HG02571 (cell line): ENCODE data around the gene ICAM5.
"Not testable (repeated sequence)": the region's sequence is repeated elsewhere in the genome, so short reads cannot be mapped to it uniquely, and the experiment has no call there.

ENCODE experiments used
- ATAC-seq: cut with Tn5 transposase; IDR thresholded peaks from one replicate; pipeline ENCODE4 v1.9.1; 2021; ENCODE audit warnings: mild to moderate bottlenecking, moderate library complexity; ENCODE audit not compliant: unreplicated experiment

ICAM5 gene

DNA sequence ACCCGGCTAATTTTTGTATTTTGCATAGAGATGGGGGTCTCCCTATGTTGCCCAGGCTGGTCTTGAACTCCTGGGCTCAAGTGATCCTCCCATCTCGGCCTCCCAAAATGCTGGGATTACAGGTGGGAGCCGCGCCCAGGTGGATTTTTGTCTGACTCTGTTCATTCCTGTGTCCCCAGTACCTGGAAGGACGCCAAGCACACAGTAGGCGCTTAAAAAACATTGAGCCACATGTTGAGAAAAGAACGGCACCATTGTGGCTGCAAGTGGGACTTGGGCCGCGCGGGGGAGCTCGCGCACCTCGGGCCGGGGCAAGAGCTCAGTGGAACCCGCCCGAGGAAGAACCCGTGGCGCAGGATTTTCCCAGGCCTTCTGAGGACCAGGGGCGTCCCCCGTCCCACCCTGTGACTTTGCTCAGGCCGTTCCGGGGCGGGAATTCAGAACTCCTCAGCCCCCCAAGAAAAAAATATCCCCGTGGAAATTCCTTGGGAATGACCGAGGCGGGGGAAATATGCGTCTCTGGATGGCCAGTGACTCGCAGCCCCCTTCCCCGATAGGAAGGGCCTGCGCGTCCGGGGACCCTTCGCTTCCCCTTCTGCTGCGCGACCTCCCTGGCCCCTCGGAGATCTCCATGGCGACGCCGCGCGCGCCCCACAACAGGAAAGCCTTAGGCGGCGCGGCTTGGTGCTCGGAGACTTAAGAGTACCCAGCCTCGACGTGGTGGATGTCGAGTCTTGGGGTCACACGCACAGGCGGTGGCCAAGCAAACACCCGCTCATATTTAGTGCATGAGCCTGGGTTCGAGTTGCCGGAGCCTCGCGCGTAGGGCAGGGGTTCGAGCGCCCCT is 20.2 kb upstream of the ICAM5 start:
- ATAC-seq = no peak

DNA sequence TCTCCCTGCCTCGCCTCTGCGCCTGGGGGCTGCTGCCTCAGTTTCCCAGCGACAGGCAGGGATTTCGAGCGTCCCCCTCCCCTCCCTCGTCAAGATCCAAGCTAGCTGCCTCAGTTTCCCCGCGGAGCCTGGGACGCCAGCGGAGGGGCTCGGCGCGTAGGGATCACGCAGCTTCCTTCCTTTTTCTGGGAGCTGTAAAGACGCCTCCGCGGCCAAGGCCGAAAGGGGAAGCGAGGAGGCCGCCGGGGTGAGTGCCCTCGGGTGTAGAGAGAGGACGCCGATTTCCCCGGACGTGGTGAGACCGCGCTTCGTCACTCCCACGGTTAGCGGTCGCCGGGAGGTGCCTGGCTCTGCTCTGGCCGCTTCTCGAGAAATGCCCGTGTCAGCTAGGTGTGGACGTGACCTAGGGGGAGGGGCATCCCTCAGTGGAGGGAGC is 19.6 kb upstream of the ICAM5 start:
- peak; percentile 26 for ATAC-seq

DNA sequence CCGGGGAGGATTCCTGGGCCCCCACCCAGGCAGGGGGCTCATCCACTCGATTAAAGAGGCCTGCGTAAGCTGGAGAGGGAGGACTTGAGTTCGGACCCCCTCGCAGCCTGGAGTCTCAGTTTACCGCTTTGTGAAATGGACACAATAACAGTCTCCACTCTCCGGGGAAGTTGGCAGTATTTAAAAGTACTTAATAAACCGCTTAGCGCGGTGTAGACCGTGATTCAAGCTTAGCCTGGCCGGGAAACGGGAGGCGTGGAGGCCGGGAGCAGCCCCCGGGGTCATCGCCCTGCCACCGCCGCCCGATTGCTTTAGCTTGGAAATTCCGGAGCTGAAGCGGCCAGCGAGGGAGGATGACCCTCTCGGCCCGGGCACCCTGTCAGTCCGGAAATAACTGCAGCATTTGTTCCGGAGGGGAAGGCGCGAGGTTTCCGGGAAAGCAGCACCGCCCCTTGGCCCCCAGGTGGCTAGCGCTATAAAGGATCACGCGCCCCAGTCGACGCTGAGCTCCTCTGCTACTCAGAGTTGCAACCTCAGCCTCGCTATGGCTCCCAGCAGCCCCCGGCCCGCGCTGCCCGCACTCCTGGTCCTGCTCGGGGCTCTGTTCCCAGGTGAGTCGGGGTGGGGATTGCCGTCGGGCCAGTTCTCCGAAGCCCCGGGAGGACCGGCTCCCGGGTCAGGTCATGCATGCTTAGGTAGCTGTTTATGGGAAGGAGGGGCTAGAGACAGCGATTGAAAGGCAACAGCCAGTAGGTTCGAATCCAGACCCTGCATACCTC is 18.9 kb upstream of the ICAM5 start, which contains the start of gene ICAM1:
ICAM1 (plus strand) TSS at position 505 of the 779 bp plus-strand sequence; CDS start at position 545, 40 bp downstream.
- ATAC-seq = peak; percentile 42

DNA sequence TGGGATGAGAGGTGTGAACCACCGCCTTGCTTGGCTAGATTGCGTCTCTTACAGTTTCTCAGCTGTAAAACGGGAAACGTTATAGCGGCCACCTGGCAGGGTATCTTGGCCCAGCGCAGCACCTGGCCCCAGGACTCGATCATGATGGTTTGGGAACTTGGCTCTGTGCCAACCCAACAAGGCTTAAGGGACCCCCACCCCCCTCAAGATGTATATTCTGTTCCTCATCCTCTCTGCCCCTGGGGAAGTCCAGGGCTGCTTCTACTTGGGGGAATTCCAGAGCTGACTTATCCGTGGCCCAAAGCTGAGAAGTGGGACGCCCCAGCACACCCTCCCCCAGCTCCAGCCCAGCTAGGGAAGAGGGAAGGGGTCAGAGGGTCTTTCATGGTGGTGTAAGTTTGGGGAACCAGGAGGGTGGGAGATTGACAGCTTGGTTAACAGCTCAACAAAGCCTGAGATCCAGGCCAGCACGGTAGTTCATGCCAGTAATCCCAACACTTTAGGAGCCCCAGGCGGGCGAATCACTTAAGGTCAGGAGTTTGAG is 18.1 kb upstream of the ICAM5 start:
- peak; percentile 24 for ATAC-seq

DNA sequence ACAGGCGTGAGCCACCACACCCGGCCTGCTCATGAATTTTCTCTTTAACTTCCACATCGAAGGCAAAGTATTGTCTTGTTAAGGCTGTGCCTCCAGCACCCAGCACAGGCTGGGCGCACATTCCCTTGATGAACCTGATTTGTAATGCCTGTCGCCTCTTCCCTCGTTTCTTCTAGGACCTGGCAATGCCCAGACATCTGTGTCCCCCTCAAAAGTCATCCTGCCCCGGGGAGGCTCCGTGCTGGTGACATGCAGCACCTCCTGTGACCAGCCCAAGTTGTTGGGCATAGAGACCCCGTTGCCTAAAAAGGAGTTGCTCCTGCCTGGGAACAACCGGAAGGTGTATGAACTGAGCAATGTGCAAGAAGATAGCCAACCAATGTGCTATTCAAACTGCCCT is 15.2 kb upstream of the ICAM5 start:
- no peak for ATAC-seq

DNA sequence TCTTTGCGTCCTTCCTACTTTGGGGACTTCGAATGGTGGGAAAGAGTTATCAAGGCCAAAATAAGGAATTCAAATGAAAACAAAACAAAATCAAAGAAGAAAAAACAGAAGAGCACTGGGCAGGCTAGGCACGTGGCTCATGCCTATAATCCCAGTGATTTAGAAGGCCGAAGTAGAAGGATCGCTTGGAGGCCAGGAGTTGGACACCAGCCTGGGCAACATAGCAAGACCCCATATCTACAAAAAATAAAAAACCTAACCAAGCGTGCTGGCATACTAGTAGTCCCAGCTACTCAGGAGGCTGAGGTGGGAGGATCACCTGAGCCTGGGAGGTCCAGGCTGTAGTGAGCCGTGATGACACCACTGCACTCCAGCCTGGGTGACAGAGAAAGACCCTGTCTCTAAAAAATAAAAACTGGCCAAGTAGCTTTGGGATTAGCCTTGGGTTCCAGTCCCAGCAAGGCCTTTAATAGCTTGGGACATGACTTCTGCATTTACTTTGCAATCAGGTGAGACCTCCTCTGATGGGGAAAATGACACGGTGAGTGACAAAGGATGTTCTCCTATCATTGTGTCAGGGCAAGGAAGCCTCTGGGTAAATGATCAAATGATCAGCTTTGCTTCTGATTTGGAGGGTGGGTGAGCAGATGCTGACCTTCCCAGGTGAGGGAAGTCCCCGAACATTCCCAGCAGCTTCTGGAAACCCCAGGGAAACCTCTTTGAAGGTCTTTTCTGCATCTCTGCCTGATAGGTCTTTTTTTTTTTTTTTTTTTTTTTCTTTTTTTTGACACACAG is 11.8 kb upstream of the ICAM5 start:
- ATAC-seq = no peak

DNA sequence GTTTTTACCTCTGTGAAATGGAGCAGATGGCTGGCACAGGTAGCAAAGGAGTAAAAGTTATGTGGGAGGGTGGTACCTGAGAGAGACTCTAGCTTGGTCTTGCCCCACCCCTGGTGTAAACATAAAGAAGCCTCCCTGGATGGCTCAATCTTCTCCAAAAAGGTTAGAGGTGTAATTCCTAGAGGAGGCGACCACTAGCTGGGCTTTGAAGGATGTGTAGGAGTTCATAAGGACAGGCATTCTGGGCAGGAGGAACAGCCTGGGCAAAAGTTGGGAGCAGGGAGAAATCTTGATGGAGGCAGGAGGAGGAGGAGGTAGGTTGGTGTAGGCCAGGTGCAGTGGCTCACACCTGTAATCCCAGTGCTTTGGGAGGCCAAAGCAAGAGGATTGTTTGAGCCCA is 10.8 kb upstream of the ICAM5 start:
- ATAC-seq = no peak

DNA sequence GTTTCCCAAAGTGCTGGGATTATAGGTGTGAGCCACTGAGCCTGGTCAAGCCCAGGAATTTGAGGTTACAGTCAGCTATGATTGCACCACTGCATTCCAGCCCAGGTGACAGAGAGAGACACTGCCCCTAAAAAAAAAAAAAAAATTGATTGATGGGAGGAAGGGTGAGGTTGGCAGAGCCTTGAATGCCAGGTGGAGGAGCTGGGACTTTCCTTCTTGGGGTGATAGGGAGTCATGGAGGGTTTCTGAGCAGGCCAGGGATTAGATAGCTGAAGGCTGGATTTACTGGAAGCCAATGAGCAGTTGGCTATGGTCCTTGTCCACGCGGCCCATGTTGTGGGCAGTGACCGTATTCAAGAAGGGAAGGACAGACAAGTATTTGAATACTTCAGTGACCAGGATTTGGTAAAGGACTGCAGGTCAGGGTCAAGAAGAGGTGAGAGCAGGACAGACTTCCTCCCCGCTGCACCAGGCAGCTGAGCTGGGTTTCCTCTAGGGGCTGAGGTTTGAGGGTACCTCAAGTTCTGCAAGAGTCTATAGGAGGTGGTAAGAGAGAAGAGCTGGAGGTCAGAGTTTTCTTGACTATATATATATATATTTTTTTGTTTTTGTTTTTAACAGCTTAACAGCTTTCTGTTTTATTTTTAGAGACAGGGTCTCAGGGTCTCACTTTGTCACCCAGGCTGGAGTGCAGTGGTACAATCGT is 9.9 kb upstream of the ICAM5 start:
- no peak for ATAC-seq

DNA sequence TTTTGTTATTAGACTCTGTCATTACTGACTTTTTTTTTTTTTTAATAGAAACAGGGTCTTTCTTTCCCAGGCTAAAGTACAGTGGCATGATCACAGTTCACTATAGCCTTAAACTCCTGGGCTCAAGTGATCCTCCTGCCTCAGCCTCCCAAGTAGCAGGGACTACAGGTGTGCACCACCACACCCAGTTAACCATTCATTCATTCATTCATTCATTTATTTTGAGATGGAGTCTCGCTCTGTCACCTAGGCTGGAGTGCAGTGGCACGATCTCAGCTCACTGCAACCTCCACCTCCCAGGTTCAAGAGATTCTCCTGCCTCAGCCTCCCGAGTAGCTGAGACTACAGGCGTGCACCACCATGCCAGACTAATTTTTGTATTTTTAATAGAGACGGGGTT is 7.7 kb upstream of the ICAM5 start:
- ATAC-seq = not testable (repeated sequence)

DNA sequence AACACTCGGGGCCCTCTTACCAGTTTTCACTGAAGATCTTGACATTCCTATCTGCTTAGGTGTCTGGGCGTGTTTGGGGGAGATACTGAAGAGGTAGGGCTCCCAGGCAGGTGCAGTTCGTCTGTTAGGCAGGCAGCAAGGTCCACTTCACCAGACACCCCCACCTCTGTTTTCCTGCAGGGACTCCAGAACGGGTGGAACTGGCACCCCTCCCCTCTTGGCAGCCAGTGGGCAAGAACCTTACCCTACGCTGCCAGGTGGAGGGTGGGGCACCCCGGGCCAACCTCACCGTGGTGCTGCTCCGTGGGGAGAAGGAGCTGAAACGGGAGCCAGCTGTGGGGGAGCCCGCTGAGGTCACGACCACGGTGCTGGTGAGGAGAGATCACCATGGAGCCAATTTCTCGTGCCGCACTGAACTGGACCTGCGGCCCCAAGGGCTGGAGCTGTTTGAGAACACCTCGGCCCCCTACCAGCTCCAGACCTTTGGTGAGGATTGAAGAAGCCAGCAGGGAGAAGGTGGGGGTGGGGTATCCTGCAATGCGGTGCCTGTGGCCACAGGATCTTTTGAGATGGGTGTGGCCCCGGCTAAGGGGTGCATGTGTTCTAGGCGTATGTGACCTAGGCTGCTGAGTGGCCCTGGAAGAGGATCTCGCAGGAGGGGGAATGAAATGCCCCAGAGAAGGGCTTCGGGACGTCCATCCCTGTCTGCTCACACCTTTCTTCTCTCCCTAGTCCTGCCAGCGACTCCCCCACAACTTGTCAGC is 6.3 kb upstream of the ICAM5 start:
- ATAC-seq = no peak

DNA sequence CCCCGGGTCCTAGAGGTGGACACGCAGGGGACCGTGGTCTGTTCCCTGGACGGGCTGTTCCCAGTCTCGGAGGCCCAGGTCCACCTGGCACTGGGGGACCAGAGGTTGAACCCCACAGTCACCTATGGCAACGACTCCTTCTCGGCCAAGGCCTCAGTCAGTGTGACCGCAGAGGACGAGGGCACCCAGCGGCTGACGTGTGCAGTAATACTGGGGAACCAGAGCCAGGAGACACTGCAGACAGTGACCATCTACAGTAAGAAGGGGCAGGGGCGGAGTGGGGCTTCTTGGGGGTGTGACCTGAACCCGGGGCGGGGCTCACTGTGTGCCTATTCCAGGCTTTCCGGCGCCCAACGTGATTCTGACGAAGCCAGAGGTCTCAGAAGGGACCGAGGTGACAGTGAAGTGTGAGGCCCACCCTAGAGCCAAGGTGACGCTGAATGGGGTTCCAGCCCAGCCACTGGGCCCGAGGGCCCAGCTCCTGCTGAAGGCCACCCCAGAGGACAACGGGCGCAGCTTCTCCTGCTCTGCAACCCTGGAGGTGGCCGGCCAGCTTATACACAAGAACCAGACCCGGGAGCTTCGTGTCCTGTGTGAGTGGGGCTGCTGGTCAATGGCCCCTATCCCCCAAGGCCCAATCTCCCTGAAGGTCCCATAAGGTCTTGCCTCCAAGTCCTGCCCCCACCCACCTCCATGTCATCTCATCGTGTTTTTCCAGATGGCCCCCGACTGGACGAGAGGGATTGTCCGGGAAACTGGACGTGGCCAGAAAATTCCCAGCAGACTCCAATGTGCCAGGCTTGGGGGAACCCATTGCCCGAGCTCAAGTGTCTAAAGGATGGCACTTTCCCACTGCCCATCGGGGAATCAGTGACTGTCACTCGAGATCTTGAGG is 5.4 kb upstream of the ICAM5 start:
- no peak for ATAC-seq

DNA sequence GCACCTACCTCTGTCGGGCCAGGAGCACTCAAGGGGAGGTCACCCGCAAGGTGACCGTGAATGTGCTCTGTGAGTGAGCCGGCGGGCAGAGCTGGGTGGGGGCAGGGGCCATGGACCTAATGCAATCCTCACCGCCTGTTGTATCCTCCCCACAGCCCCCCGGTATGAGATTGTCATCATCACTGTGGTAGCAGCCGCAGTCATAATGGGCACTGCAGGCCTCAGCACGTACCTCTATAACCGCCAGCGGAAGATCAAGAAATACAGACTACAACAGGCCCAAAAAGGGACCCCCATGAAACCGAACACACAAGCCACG is 4.8 kb upstream of the ICAM5 start:
- ATAC-seq = no peak

DNA sequence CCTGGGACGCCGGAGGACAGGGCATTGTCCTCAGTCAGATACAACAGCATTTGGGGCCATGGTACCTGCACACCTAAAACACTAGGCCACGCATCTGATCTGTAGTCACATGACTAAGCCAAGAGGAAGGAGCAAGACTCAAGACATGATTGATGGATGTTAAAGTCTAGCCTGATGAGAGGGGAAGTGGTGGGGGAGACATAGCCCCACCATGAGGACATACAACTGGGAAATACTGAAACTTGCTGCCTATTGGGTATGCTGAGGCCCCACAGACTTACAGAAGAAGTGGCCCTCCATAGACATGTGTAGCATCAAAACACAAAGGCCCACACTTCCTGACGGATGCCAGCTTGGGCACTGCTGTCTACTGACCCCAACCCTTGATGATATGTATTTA is 4.4 kb upstream of the ICAM5 start:
- no peak for ATAC-seq

DNA sequence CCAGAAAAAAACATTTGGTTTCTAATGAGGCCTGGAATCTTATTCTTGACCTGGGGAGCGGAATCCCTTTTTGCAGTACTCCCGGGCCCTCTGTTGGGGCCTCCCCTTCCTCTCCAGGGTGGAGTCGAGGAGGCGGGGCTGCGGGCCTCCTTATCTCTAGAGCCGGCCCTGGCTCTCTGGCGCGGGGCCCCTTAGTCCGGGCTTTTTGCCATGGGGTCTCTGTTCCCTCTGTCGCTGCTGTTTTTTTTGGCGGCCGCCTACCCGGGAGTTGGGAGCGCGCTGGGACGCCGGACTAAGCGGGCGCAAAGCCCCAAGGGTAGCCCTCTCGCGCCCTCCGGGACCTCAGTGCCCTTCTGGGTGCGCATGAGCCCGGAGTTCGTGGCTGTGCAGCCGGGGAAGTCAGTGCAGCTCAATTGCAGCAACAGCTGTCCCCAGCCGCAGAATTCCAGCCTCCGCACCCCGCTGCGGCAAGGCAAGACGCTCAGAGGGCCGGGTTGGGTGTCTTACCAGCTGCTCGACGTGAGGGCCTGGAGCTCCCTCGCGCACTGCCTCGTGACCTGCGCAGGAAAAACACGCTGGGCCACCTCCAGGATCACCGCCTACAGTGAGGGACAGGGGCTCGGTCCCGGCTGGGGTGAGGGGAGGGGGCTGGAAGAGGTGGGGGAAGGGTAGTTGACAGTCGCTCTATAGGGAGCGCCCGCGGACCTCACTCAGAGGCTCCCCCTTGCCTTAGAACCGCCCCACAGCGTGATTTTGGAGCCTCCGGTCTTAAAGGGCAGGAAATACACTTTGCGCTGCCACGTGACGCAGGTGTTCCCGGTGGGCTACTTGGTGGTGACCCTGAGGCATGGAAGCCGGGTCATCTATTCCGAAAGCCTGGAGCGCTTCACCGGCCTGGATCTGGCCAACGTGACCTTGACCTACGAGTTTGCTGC is 2.7 kb upstream of the ICAM5 start, which contains the start of gene ICAM4:
ICAM4 (plus strand) TSS at position 153 of the 935 bp plus-strand sequence; CDS start at position 211, 58 bp downstream.
- no peak for ATAC-seq

DNA sequence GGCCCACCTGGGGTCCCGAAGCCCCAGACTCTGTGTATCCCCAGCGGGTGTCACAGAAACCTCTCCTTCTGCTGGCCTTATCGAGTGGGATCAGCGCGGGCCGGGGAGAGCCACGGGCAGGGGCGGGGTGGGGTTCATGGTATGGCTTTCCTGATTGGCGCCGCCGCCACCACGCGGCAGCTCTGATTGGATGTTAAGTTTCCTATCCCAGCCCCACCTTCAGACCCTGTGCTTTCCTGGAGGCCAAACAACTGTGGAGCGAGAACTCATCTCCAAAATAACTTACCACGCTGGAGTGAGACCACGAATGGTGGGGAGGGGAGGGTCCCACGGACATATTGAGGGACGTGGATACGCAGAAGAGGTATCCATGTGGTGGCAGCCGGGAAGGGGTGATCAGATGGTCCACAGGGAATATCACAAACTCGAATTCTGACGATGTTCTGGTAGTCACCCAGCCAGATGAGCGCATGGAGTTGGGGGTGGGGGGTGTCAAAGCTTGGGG is 1.0 kb upstream of the ICAM5 start:
- no peak for ATAC-seq

DNA sequence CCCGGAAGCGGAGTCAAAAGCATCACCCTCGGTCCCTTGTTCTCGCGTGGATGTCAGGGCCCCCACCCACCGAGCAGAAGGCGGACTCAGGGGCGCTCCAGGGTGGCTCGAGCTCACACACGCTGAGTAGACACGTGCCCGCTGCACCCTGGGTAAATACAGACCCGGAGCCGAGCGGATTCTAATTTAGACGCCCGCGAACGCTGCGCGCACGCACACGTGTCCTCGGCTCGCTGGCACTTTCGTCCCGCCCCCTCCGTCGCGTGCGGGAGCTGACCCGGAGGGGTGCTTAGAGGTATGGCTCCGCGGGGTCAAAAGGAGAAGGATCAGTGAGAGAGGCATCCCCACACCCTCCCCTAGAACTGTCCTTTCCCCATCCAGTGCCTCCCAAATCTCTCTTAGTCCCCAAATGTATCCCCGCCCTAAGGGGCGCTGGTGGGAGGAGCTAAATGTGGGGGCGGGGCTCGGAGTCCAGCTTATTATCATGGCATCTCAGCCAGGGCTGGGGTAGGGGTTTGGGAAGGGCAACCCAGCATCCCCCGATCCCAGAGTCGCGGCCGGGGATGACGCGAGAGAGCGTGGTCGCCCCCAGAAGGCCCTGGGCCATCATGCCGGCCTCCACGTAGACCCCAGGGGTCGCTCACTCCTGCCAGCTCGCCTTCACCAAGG is 451 bp upstream of the ICAM5 start:
- no peak for ATAC-seq

DNA sequence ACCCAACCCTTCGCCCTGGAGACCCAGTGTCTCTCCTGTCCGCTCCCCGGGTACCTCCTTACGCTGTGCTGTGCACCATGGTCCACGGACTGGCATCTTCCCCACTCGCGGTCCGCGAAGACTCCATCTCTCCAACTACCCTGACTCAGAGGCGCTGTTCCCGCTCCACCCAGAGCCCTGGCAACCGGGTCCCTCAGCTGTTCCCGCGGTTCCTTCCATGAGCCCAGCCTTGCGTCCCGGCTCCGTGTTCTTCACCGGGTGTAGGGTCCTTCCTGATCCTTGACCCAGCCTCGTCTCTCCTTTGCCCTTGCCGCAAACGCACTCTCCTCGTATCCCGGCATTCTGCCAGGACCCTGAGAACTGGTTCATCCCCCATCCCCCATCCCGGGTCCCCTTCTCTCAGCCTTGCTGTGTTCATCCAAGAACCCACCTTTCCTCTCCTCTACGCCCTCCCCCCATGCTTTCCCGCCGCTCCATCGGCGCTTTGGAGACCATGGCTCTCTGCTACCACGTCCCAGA is 664 bp downstream of the ICAM5 start:
- no peak for ATAC-seq
